Pancreas (tissue), 10 donors: ENCODE results near the gene KIFAP3. TPM values are rescaled to one million over a fixed set of nuclear protein-coding genes. Genes with fewer than 3 reads are reported as not detected.
"Not testable (repeated sequence)": the region's sequence is repeated elsewhere in the genome, so short reads cannot be mapped to it uniquely, and the experiment has no call there.

Experiments used
- ATAC-seq, 4 donors: fragments of 200-7000 bp; cut with Tn5 transposase; one replicate each; pipeline versions ENCODE4 v1.8.0 to v1.9.1; 2020; ENCODE audit warnings: mild to moderate bottlenecking in 4 of 4, moderate library complexity in 4 of 4
- DNase-seq, 6 donors: peaks; one replicate each; pipeline ENCODE4 v3.0.0-alpha.2; 2020
- FAIRE-seq: peaks from 2 replicates; lab custom pipeline; 2012; peaks lifted over from hg19 to GRCh38; lab: Jason Lieb, UNC
- H3K27ac ChIP-seq, 4 donors: fragments of 200-600 bp; sonication (generic); 1 replicate in 3 of 4; 2 replicates in 1 of 4; pipeline versions ENCODE4 v1.5.0 to v1.8.0; 2020
- H3K27me3 ChIP-seq, 4 donors: fragments of 200-600 bp; one replicate each; pipeline ENCODE4 v1.8.0; 2021
- H3K36me3 ChIP-seq, 3 donors: fragments of 200-600 bp; sonication (generic) in 1 of 3; one replicate each; pipeline versions ENCODE4 v1.5.0 to v1.8.0; 2020 to 2021
- H3K4me1 ChIP-seq, 3 donors: fragments of 200-600 bp; one replicate each; pipeline ENCODE4 v1.8.0; 2021
- H3K4me3 ChIP-seq, 4 donors: fragments of 200-600 bp; sonication (generic) in 2 of 4; one replicate each; pipeline versions ENCODE4 v1.5.0 to v1.8.0; 2020 to 2021
- H3K9me3 ChIP-seq, 4 donors: fragments of 200-600 bp; one replicate each; pipeline ENCODE4 v1.8.0; 2021
- CTCF ChIP-seq, 4 donors: fragments of 200-600 bp; sonication (generic) in 3 of 4; IDR thresholded peaks; one replicate each; pipeline versions ENCODE4 v1.5.0 to v1.8.0; 2021; ENCODE audit warnings: antibody characterized with exemption in 4 of 4
- WGBS, 2 donors: extraction: QIAGEN DNeasy Blood & Tissue Kit; methylation state at CpG; one replicate each; pipeline ENCODE4 v1.1.7; 2013; 5-methylcytosine and 5-hydroxymethylcytosine counted together
- intact Hi-C, 3 donors: fragments of 100-400 bp; cut with DNase I; formaldehyde crosslinking; loops; one replicate each; pipeline versions ENCODE4 v1.11.1 to v1.14.2; 2022
- polyA plus RNA-seq, 2 donors: library from polyadenylated mRNA; stranded (reverse); fragments of 200-250 nt; gene quantifications; one replicate each; pipeline ENCODE4 v1.2.3, GENCODE V29; 2013
- total RNA-seq, 6 donors: library from RNA; stranded (reverse); fragmentation: NEBNext Ultra II Directional in 4 of 6; extraction: Animal tissue kit (Norgen Biotek cat#: 25700) in 4 of 6; gene quantifications; one replicate each; pipeline versions ENCODE4 v1.2.1 to v1.2.4, GENCODE V29; 2021 to 2023
- donor health status: healthy with polysubstance abuse.
- donor health status: DM: no; HTN: no; CAD: no; lungs with moderate emphysema.
- donor health status: DM: no; HTN: no; CAD: no.
- donor health status: control.
- donor health status: control.
- donor health status: Bipolar disorder and iron deficiency.
- donor health status: DM: yes; HTN: yes; CAD: no.
- donor health status: DM: no; HTN: no; CAD: no.
- donor health status: DM: no; HTN: no; CAD: no.
- donor health status: DM: yes; HTN: yes; CAD: no.

The KIFAP3 gene
- total and polyA plus RNA-seq, 8 donors: 6.7 to 18.5 (median 11.6) TPM

DNA sequence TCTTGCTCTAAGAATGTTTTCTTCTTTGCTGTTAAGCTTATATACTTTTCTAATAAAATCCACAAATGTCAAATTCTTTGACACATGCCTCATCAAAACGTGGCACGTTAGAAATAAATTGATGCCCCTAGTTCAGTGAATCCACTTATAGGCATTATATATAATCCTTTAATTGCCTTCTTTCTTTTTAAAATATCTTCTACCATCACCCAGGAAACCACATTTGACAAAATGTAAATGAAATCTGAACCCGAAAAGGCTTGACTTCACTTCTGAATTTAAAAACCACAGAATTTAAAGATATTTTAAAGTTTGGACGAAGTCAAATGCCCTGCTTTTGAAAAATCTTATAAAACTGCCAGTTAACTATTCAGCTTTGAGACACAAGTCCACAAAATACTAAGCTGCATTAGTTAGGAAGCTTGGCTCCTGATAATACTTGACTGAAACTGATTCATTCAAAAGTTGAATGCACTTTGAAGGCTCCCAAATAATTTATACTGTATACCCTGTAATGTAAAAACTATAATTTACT is 22.4 kb upstream of the KIFAP3 start:
- Histone ChIP-seq H3K4me1 (no peaks in the 10 kb centered on the region), H3K27ac (no peak overlapping the region), H3K9me3 (no peaks in the 10 kb centered on the region), H3K4me3 (no peak overlapping the region), H3K36me3 (no peaks in the 10 kb centered on the region), H3K27me3 (no peaks in the 10 kb centered on the region)
- TF ChIP-seq CTCF (IDR thresholded peaks at IDR 0.05): no peak
- FAIRE-seq (no peak), DNase-seq (no peak), ATAC-seq (no peak)
- intact Hi-C loops: no loop called here
- 43 to 60% methylated on average over 4 of the region's 4 CpGs for WGBS, 2 donors

- no peak for FAIRE-seq
- TF ChIP-seq CTCF (IDR thresholded peaks at IDR 0.05): no peak
- Histone ChIP-seq H3K27me3 (no peaks in the 10 kb centered on the region), H3K36me3 (no peaks in the 10 kb centered on the region), H3K4me1 (no peaks in the 10 kb centered on the region), H3K4me3 (no peak overlapping the region), H3K9me3 (no peaks in the 10 kb centered on the region), H3K27ac (no peak overlapping the region)
- intact Hi-C loops: no loop called here
- no peak for DNase-seq
- no peak for ATAC-seq
These were observed 21.7 kb upstream of the KIFAP3 start for GRCh38 chr1:170095976-170096748.

GRCh38 chr1:170094697-170095616 is 20.5 kb upstream of the KIFAP3 start:
- 69 to 77% methylated on average over 30 to 31 of the region's 31 CpGs for WGBS, 2 donors
- H3K9me3 ChIP-seq, H3K36me3 ChIP-seq, H3K27me3 ChIP-seq, H3K4me1 ChIP-seq, intact Hi-C loops, H3K27ac ChIP-seq, H3K4me3 ChIP-seq, ATAC-seq, DNase-seq: not testable (repeated sequence)
- FAIRE-seq: peak; percentile 64

DNA sequence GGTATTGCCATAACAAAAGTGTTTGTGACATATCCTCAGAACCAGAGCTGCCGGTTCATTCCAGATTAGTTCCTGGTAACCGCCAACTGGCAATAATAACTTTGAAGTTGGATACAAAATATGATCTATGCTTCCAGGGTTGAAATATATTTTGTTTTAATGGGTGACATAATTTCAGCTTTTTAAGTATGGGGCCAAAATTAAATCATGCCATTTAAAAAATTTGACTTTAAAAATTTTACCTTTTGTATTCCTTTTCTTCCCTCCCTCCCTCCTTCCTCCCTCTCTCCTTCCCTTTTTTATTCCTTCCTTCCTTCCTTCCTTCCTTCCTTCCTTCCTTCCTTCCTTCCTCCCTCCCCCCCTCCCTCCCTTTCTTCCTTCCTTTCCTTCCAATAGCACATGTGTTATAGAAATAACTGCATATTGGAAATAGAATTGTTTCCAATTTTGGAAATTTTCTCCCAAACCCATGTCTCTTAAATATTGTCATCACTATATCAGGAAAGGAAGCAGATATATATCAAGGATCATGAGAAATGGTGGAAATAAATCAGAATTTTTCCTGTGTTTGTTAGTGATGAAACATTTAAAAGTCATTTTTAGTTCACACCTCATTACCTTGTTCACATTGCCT is 12.0 kb upstream of the KIFAP3 start:
- WGBS, 2 donors: 73 to 80% methylated on average over 2 of the region's 2 CpGs
- H3K9me3 ChIP-seq: no peaks in the 10 kb centered on the region
- H3K4me3 ChIP-seq: no peak overlapping the region
- intact Hi-C loops: no loop called here
- H3K27me3 ChIP-seq: no peaks in the 10 kb centered on the region
- no peak overlapping the region for H3K27ac ChIP-seq
- no peak for DNase-seq
- H3K36me3 ChIP-seq: no peaks in the 10 kb centered on the region
- FAIRE-seq: no peak
- H3K4me1 ChIP-seq: no peaks in the 10 kb centered on the region
- ATAC-seq: no peak
- TF ChIP-seq CTCF (IDR thresholded peaks at IDR 0.05): no peak

DNA sequence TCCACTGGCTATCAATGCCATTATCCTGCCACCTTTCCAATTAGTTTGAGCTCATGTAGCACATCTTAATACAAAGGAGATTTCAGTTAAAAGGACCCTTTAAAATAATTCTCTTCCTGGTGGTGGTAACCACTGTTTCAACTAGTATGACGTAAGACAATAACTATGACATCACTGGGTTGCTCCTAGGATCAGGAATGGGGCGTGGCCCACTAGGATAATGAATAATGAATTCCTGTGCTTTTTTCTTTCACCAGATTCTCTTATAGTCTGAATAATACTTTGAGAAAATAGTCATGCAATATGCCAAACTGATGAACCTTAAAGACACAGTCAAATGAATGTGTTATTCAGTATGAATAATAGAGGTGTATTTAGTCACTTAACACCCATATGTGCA is 10.6 kb upstream of the KIFAP3 start:
- ATAC-seq (no peak), DNase-seq (no peak), FAIRE-seq (no peak)
- Histone ChIP-seq H3K4me1 (no peaks in the 10 kb centered on the region), H3K27me3 (no peaks in the 10 kb centered on the region), H3K36me3 (no peaks in the 10 kb centered on the region), H3K9me3 (no peaks in the 10 kb centered on the region), H3K4me3 (no peak overlapping the region), H3K27ac (no peak overlapping the region)
- WGBS, 2 donors: 56 to 68% methylated on average over 2 of the region's 2 CpGs
- no peak for TF ChIP-seq CTCF (IDR thresholded peaks at IDR 0.05)
- intact Hi-C loops: no loop called here
